Measurements from ENCODE around the gene CHST12. TPM values are rescaled to one million over a fixed set of nuclear protein-coding genes. Genes with fewer than 3 reads are reported as not detected.

The CHST12 gene
- total and polyA plus RNA-seq, 4 donors, result 14.7 to 30.9 (median 16.8) TPM

GRCh38 chr7:2433713-2434550 lies 30.5 kb downstream of the CHST12 start:
- H3K27me3 ChIP-seq (ENCODE audit: control insufficient read depth in 3 of 3, insufficient read depth in 3 of 3, low read length in 2 of 3), result no peaks in the 10 kb centered on the region
- no peak for TF ChIP-seq CTCF (IDR thresholded peaks at IDR 0.05; ENCODE audit: control extremely low read depth, extremely low read depth)
- H3K27ac ChIP-seq (ENCODE audit: low read depth in 1 of 2, low read length in 1 of 2), result no peak overlapping the region
- DNase-seq (no peak), ATAC-seq (ENCODE audit: insufficient read depth, low FRiP score) (peak; percentile 54)
- no peak overlapping the region for H3K9ac ChIP-seq (ENCODE audit: insufficient read depth in 1 of 2, low read length in 2 of 2)
- peaks cover 9 to 21% (median 14%) of the 10 kb centered on the region in 4 donors for H3K36me3 ChIP-seq (ENCODE audit: control insufficient read depth in 4 of 4, insufficient read depth in 4 of 4, low read length in 4 of 4)
- 77 to 94% methylated on average over 42 of the region's 42 CpGs for WGBS, 2 donors
- H3K4me3 ChIP-seq, result no peak overlapping the region
- H3K4me1 ChIP-seq (ENCODE audit: control insufficient read depth in 5 of 5, insufficient read depth in 5 of 5, low read length in 5 of 5), result peaks cover 0 to 5% (median 0%) of the 10 kb centered on the region in 5 donors
- H3K9me3 ChIP-seq (ENCODE audit: control insufficient read depth in 4 of 4, insufficient read depth in 3 of 4, low read length in 3 of 4), result peaks cover 0 to 5% (median 2%) of the 10 kb centered on the region in 4 donors

GRCh38 chr7:2435146-2435545 lies 31.7 kb downstream of the CHST12 start:
- WGBS, 2 donors, result 88 to 89% methylated on average over 5 of the region's 5 CpGs
- H3K9me3 ChIP-seq (ENCODE audit: control insufficient read depth in 4 of 4, insufficient read depth in 3 of 4, low read length in 3 of 4), result peaks cover 0 to 5% (median 2%) of the 10 kb centered on the region in 4 donors
- DNase-seq, result no peak
- TF ChIP-seq CTCF (IDR thresholded peaks at IDR 0.05; ENCODE audit: control extremely low read depth, extremely low read depth), result no peak
- H3K27ac ChIP-seq (ENCODE audit: low read depth in 1 of 2, low read length in 1 of 2), result no peak overlapping the region
- ATAC-seq (ENCODE audit: insufficient read depth, low FRiP score), result no peak
- H3K4me1 ChIP-seq (ENCODE audit: control insufficient read depth in 5 of 5, insufficient read depth in 5 of 5, low read length in 5 of 5), result peaks cover 0 to 8% (median 2%) of the 10 kb centered on the region in 5 donors
- H3K4me3 ChIP-seq, result no peak overlapping the region
- peaks cover 9 to 21% (median 14%) of the 10 kb centered on the region in 4 donors for H3K36me3 ChIP-seq (ENCODE audit: control insufficient read depth in 4 of 4, insufficient read depth in 4 of 4, low read length in 4 of 4)
- H3K27me3 ChIP-seq (ENCODE audit: control insufficient read depth in 3 of 3, insufficient read depth in 3 of 3, low read length in 2 of 3), result no peaks in the 10 kb centered on the region
- H3K9ac ChIP-seq (ENCODE audit: insufficient read depth in 1 of 2, low read length in 2 of 2), result no peak overlapping the region

DNA sequence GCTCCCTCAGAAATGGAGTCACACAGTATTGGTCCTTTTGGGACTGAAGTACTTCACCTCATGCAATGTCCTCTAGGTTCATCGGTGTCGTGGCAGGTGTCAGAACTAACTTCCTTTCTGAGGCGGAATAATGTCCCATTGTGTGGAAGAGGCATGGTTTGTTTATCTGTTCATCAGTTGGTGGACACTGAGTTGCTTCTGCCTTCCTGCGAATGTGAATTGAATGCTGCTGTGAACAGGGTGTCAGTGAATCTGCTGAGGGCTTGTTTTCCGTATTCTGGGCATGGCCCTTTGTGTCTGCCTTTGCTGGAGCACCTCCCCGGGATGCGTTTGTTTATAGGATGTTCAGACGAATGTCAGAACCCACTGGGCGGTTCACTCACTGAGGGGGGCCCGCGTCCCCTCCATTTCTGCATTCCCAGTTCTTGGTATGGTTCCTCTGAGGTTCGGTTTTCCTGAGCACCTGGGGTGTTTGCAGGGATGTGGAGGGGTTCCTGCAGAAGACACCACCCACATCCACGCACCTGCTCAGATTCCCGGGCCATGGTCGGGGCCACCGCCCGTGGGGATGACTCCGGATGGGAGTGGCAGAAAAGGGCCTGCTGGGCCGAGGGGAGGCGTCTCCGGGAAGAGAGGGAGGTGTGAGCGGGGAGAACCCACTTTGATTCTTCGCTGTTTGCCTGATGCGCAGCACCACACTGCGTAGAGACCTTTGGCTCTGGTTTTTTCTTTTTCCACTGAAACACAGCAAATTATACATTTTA lies 33.1 kb downstream of the CHST12 start:
- 74 to 87% methylated on average over 25 of the region's 25 CpGs for WGBS, 2 donors

More for the DNA sequence above, 33.1 kb downstream of the CHST12 start:
- H3K4me3 ChIP-seq, result no peak overlapping the region
- no peaks in the 10 kb centered on the region for H3K27me3 ChIP-seq (ENCODE audit: control insufficient read depth in 3 of 3, insufficient read depth in 3 of 3, low read length in 2 of 3)
- TF ChIP-seq CTCF (IDR thresholded peaks at IDR 0.05; ENCODE audit: control extremely low read depth, extremely low read depth), result no peak
- H3K9ac ChIP-seq (ENCODE audit: insufficient read depth in 1 of 2, low read length in 2 of 2), result no peak overlapping the region
- H3K4me1 ChIP-seq (ENCODE audit: control insufficient read depth in 5 of 5, insufficient read depth in 5 of 5, low read length in 5 of 5), result peaks cover 0 to 15% (median 11%) of the 10 kb centered on the region in 5 donors
- H3K36me3 ChIP-seq (ENCODE audit: control insufficient read depth in 4 of 4, insufficient read depth in 4 of 4, low read length in 4 of 4), result peaks cover 8 to 21% (median 13%) of the 10 kb centered on the region in 4 donors
- peaks cover 0 to 4% (median 0%) of the 10 kb centered on the region in 4 donors for H3K9me3 ChIP-seq (ENCODE audit: control insufficient read depth in 4 of 4, insufficient read depth in 3 of 4, low read length in 3 of 4)
- DNase-seq (no peak), ATAC-seq (ENCODE audit: insufficient read depth, low FRiP score) (no peak)
- H3K27ac ChIP-seq (ENCODE audit: low read depth in 1 of 2, low read length in 1 of 2), result no peak overlapping the region
